Dermis microvascular lymphatic vessel endothelial cell (primary cell): Measurements from ENCODE around the gene CD300LF. TPM values are rescaled to one million over a fixed set of nuclear protein-coding genes. Genes with fewer than 3 reads are reported as not detected.

Experiments used
- DNase-seq, 2 donors: peaks; one replicate each; pipeline versions ENCODE4 v3.0.0 to v3.0.0-alpha.2; 2010; ENCODE audit warnings: low read depth in 2 of 2
- total RNA-seq: library from RNA; depleted of rRNA; stranded (reverse); fragments of >200 nt; gene quantifications from 2 replicates; pipeline ENCODE4 v1.2.1, GENCODE V29; 2014

The CD300LF gene
- total RNA-seq, 1 donor from 2014 or later: not detected

DNA sequence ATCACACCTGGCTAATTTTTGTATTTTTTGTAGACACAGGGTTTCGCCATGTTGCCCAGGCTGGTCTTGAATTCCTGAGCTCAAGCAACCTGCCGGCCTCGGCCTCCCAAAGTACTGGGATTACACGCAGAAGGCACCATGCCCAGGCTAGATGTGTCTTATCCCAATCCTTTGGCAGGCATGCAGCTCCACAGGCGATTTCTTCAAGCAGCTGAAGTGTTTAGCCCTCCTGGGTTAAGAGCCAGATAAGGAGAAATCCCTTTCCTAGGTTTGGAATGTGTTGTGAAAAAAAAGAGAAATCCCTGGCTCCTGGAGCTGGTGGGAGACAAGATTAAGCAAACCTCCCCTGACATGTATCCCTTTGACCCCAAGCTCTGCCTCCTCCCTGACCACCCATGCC is 33.7 kb upstream of the CD300LF start:
- no peak for DNase-seq

GRCh38 chr17:74745548-74746177 is 32.9 kb upstream of the CD300LF start:
- DNase-seq: no peak

- DNase-seq: peak; percentile 27 to 62
These were observed 32.2 kb upstream of the CD300LF start for GRCh38 chr17:74744714-74745547.

DNA sequence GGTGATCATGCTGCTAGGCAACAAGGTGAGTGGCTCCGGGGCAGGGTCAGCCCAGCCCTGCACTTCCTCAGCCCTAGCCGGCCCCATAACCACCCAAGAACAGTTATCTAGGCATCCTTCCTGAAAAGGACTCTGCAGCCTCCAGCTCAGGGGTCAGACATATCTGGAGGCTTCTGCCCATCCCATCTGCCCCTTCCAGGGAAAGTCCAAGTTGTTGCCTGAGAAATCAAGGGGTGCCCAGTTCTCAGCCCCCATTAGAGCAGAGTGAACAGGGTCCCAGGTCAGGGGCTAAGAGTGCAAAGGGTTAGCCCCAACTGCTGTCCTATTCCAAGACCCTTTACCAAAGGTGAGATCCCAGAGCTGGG is 31.6 kb upstream of the CD300LF start:
- DNase-seq: no peak

DNA sequence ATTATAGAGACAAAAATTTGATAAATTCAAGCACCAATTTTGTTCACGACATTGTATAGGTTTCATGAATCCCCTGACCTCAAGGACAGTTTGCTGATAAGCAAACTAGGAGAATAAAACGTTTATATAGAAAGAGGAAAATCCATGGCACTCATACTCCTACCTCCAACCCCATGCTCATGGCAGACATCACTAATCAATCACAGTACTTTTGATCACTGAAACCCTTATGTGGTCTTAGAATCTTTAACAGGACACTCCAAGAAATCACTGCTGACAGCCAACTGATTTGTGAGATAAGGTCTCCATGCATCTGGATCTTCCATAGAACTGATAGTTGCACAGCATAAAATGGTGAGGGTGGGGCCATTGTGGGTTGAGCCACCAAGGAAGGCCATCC is 31.0 kb upstream of the CD300LF start:
- no peak for DNase-seq

- DNase-seq: no peak
These were observed 30.3 kb upstream of the CD300LF start for GRCh38 chr17:74742978-74743545.

DNA sequence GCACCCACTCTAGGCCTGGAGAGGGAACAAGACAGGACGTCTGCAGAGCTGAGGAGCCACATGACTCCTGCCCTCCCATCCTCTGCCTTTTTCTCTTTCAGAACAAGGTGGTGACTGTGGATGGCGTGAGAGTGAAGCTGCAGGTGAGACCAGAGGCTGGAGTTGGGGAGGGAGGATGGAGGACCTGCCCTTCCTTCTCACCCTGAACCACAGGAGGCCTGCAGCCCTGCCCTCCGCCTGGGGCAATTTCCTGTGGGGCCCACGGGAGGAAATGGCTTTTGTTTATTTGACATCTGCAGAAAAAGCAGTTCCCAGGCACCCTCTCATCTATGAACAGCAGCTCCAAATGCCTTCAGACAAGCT is 29.4 kb upstream of the CD300LF start:
- peak in 1 of 2 donors; percentile 43 for DNase-seq

- no peak for DNase-seq
These were observed 28.1 kb upstream of the CD300LF start for GRCh38 chr17:74740641-74741387.

DNA sequence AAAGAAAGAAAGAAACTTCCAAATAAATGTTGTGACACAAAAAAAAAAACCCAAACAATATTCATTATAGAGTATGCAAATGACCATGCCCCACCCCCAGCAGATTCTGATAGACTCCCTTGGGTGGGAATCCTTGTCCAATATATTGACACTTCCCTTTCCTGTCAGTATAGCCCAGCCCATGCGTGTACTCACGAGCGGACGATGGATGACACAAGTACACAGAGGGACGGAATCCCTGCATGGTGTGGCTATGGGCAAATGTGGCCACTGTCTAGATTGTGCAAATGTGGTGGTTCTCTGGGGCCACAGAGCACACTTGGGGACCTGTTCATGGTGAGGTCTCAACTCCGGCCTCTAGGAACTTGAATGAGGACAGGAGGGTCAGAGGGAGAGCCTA is 27.4 kb upstream of the CD300LF start:
- no peak for DNase-seq

GRCh38 chr17:74739227-74739831 is 26.6 kb upstream of the CD300LF start:
- DNase-seq: no peak

DNA sequence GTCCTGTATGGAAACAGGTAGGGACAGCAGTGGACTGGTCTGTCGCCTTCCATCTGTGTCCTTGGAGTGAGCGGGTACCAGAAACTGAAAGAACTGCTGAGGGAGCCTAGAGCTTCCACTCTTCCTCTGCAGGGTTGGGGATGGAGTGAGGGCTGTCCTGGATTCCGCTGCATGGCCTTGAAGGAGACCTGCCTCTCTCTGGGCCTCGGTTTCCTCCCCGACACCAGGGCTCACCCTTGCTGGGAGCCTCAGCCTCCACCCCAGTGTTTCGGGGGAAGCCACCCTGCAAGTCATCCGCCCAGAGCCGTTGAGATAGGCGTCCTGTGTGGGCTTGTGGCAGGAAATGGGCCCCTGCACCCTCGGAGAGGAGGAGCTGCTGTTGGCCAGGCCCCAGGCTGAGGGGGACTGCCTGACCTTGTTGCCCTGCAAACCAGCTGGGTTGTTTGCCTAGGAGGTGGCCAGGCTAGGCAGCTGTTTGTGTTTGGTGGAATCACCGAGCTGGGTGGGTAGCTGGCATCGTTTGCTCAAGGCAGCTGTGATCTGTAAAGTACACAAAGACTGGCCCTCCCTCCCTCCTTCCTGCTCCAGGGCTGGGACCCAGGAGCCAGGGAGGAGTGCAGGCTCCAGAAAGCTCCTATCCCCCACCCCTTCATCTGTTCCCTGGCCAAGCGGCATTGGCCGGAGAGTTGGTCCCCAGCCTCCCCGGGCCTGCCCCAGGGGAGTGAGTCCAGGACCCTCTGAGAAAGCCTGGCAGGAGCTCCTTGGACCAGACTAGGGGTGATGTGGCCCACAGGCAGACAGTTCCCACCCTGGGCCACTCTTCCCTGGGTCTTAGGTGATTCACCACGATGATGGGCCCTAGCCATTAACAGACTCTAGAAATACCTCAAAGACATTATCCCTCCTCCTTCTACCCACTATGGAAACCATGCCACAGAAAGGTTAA is 25.6 kb upstream of the CD300LF start:
- no peak for DNase-seq

GRCh38 chr17:74737299-74738050 is 24.8 kb upstream of the CD300LF start:
- DNase-seq: no peak

- no peak for DNase-seq
These were observed 24.0 kb upstream of the CD300LF start, which contains the start of gene RAB37 for GRCh38 chr17:74736513-74737298. TSS of gene RAB37 (plus strand) at chr17:74737256. CDS start at chr17:74737273, 17 bp downstream.

DNA sequence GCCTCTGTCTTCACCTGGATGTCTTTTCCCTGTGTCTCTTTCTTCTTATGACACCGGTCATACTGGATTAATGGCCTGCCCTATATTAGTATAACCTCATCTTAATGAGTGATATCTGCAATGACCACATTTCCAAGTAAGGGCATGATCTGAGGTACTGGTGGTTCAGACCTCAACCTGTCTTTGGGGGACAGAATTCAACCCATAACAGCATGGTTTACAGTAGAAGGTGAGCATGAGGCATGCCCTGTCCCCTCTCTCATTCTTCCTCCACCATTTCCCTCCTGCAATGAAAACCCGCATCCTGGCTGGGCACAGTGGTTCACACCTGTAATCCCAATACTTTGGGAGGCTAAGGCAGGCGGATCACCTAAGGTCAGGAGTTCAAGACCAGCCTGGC is 21.5 kb upstream of the CD300LF start:
- no peak for DNase-seq

DNA sequence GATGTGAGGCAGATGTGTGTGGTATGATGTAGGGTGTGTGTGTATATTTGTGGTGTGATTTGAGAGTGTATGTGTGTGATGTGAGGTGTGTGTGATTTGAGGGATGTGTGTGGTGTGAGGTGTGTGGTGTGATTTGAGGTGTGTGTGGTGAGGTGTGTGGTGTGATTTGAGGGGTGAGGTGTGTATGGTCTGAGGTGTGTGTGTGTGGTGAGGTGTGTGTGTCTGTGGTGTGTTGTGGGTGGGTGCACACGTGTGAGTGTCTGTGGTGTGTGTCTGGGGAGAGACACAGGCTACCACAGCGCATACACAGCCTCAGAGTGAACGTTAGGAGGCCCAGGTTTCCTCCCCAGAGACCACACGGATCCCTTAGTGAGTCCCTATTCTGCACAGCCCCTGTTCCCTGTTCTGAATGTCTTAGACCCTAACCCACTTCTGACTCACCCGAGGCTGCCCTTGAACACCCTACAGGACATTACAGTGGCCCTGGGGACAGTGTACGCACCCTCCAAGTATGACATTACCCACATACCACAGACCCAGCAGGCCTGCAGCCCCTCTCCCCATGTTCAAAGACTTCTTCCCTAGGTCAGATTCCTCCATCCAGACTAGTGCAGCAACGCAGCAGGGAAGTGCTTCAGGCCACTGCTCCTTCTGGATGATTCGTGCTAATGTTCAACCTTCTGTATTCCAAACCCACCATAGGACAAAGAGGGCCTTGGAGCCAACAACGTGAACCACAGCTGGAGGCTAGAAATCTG is 20.8 kb upstream of the CD300LF start:
- no peak for DNase-seq

GRCh38 chr17:74732042-74732867 is 19.5 kb upstream of the CD300LF start:
- no peak for DNase-seq

DNA sequence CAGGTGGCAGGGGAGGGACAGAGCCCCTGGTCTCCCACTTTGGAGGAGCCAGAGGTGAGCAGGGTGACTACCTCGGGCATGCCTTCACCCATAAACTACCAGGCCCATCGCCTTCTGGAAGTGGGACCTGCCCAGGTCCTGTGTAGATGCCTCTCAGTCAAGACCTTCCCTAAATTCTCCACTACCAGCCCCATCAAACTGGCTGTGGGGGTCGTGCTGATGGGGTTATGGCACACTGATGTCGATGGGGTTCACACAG is 18.6 kb upstream of the CD300LF start:
- no peak for DNase-seq
